ENCODE results near the gene ZMIZ1.

The ZMIZ1 gene

DNA sequence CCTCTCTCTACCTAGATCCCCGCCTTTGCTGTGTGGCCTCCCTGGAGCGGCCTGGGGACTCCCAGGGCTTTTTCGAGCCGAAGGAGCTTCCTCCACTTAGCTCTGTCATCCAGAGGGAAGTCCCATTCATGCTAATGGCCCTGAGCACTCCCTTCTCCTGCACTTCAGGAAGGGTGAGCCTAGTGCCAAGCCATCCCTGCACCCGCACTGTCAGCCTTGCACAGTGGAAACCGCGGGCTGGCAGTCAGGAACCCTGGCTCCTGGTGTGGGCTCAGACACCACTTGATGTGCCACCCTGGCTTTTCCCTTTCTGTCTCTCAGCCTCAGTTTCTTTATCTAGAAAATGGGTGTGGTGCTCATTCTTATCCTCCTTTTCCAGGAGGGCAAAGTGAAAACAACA lies 131.6 kb downstream of the ZMIZ1 start:
- no peak overlapping the region for H3K27ac ChIP-seq
- no peak for TF ChIP-seq ZFX (IDR thresholded peaks at IDR 0.05; ENCODE audit: borderline replicate concordance)
- TF ChIP-seq CTCF (IDR thresholded peaks at IDR 0.05) = no peak

- H3K27ac ChIP-seq = no peak overlapping the region
- no peak for TF ChIP-seq CTCF (IDR thresholded peaks at IDR 0.05)
- no peak for TF ChIP-seq ZFX (IDR thresholded peaks at IDR 0.05; ENCODE audit: borderline replicate concordance)
Observed at GRCh38 chr10:79201706-79202105, 132.9 kb downstream of the ZMIZ1 start.

- no peak overlapping the region for H3K27ac ChIP-seq
- TF ChIP-seq ZFX (IDR thresholded peaks at IDR 0.05; ENCODE audit: borderline replicate concordance) = no peak
- peak; percentile 60 for TF ChIP-seq CTCF (IDR thresholded peaks at IDR 0.05)
Observed at GRCh38 chr10:79202188-79203013, 133.6 kb downstream of the ZMIZ1 start.

GRCh38 chr10:79203014-79203644 lies 134.4 kb downstream of the ZMIZ1 start:
- no peak overlapping the region for H3K27ac ChIP-seq
- TF ChIP-seq CTCF (IDR thresholded peaks at IDR 0.05) (no peak), ZFX (IDR thresholded peaks at IDR 0.05; ENCODE audit: borderline replicate concordance) (no peak)

GRCh38 chr10:79203833-79204232 lies 135.1 kb downstream of the ZMIZ1 start:
- H3K27ac ChIP-seq = no peak overlapping the region
- TF ChIP-seq CTCF (IDR thresholded peaks at IDR 0.05) = no peak
- no peak for TF ChIP-seq ZFX (IDR thresholded peaks at IDR 0.05; ENCODE audit: borderline replicate concordance)

DNA sequence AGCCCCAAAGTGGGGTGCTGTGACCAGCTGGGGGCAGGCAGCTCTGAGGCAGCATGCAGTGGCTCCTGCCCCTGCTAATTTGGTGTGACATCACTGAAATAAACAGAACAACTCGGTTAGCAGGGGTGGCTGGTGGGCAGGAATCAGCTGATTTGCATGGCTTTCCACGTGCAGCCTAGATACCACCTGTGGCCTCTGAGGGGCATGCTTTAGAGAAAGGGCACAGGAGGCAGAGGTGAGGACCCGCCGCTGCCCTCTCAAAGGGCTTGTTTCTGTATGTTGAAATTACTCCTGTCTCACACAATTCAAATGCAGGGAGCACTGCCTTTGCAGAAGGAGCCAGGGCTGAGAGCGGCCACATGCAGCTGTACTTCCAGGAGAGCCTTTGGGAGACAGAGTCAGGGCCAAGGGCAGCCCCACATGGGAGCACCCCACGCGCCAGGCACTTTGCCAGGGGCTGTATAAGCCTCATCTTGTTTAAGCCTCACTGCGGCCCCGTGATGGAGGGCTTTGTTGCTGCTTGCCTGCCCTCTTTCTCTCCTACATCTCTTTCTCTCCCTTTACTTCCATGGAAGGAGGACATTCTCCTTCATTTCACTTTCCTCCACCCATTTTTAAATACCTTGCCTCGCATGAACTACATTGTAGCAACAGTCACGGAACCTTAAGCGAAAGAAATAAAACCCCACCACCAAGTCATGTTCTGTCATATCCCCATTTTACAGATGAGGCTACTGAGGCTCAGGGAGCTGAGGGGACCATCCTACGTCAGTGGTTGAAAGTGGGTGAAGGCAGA lies 137.7 kb downstream of the ZMIZ1 start:
- H3K27ac ChIP-seq = no peak overlapping the region

More for the DNA sequence above, 137.7 kb downstream of the ZMIZ1 start:
- TF ChIP-seq CTCF (IDR thresholded peaks at IDR 0.05) (no peak), ZFX (IDR thresholded peaks at IDR 0.05; ENCODE audit: borderline replicate concordance) (no peak)
